ENCODE results near the gene NDUFS7.

The NDUFS7 gene

GRCh38 chr19:1383312-1384084 is at the start of gene NDUFS7:
Gene NDUFS7 (plus strand): TSS chr19:1383907. CDS start chr19:1383927, 20 bp downstream.
- DNase-seq (ENCODE audit: low read depth in 2 of 2) = peak; percentile 85 to 90

- no peak for DNase-seq (ENCODE audit: low read depth in 2 of 2)
Measured at GRCh38 chr19:1336079-1336684, 47.5 kb upstream of the NDUFS7 start.

GRCh38 chr19:1340681-1341469 is 42.8 kb upstream of the NDUFS7 start:
- no peak for DNase-seq (ENCODE audit: low read depth in 2 of 2)

- no peak for DNase-seq (ENCODE audit: low read depth in 2 of 2)
Measured at GRCh38 chr19:1343041-1343440, 40.7 kb upstream of the NDUFS7 start.

DNA sequence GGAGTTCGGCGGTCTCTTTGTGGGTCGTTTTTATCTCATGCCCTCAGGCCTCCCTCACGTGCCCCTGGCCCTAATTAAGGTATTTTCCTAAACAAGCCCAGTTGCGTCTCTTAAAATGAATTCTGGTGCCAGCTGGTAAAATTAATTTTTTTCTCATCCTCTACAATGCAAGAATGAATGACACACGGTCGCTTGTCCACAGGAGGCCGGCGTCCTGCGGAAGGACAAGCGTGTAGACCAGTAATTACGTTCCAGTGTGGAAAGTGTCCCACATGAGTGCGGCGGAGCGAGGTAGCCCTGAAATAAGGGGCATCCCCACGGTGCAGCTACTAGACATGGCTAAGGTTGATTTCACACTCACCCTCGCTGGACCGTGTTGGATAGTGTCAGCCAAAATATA is 34.5 kb upstream of the NDUFS7 start:
- no peak for DNase-seq (ENCODE audit: low read depth in 2 of 2)

- no peak for DNase-seq (ENCODE audit: low read depth in 2 of 2)
Measured at GRCh38 chr19:1350867-1351266, 32.8 kb upstream of the NDUFS7 start.

DNA sequence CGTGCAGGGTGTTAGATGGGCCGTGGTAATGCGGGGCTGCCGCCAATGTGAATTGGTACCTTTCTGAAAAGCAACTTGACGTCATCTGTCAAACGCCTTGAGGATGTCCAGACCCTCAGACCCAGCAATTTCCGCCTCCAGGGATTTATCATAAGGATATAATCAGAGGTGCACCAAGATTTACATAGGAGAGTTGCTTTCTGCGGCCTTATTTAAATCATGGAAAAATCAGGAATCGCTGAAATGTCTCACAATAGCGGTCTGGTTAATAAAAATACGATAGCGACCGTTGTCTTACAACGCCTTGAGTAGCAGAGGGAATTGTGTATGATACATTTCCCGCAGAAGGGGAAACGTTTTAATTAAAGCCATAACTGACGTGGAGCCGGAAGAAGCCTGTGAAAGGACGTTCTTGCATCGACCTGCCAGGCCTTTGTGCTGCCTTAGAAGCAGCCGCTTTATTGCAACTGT is 32.3 kb upstream of the NDUFS7 start:
- no peak for DNase-seq (ENCODE audit: low read depth in 2 of 2)

- no peak for DNase-seq (ENCODE audit: low read depth in 2 of 2)
Measured at GRCh38 chr19:1353144-1353543, 30.6 kb upstream of the NDUFS7 start.

DNA sequence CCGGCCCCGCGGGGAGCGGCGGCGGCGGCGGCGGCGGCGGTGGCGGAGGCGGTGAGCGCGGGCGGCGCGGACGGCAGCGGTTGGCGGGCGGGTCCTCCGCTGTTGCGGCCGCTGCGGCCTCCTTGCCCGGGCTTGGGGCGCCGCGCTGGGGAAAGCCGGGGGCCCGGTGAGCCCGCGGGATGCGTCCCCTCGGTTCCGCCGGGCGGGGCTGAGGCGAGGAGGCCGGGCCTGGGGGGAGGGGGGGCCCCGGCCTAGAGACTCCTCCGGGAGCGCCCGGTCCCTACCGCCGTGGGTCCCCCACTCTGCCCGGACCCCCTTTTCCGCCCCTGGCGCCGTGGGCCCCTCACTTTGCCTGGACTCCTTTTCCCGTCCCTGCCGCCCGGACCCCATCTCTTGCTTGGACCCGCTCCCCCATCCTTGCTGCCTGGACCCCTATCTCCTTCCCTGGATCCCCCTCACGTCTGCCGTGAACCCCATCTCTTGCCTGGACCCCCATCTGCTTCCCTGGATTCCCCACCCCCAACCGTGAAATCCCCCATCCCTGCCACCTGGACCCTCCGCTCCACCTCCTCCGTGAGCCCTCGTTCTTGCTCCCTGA is 28.6 kb upstream of the NDUFS7 start:
- DNase-seq (ENCODE audit: low read depth in 2 of 2) = no peak

DNA sequence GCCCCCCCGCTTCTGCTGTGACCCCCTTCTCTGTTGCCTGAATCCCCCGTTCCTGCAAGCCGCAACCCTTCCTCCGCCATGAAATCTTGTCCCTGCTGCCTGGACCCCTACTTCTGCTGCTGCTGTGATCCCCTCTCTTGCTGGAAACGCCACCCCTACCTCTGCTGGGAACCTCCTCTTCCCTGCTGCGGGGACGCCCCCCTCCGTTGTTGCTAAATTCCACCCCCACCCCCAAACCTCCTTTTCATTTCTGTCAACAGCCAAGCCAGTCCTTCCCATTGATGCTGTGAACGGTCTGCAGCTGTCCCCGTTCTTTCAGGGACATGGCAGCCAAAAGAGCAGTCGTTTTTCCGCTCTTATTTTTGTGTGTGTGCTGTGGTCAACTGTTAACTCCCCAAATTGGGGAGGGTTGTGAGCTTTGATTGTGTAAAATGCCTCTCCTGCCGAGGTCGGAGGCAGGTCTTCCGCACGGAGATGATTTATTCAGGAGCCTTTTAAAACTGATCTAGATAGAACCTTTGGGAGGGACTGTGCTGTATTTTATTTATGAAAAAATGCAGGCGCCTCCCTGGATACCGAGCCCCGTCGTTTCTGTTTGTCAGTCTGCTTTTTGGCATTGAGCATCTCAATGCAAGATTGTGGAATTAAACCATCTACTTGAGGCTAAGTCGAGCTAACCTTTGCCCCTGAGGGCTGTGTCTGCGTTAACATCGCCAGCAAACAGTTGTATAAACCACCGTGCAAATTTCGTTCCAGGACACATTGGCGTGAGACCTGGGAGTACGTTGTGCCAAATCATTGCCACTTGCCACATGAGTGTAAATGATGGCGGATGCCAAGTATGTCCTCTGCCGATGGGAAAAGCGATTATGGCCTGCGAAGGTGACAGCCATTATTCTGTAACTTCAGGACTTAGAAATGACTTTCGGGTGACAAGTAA is 27.9 kb upstream of the NDUFS7 start:
- DNase-seq (ENCODE audit: low read depth in 2 of 2) = no peak

GRCh38 chr19:1356508-1356865 is 27.2 kb upstream of the NDUFS7 start:
- no peak for DNase-seq (ENCODE audit: low read depth in 2 of 2)

GRCh38 chr19:1357531-1358109 is 26.1 kb upstream of the NDUFS7 start:
- DNase-seq (ENCODE audit: low read depth in 2 of 2) = no peak

- DNase-seq (ENCODE audit: low read depth in 2 of 2) = no peak
Measured at GRCh38 chr19:1360126-1360817, 23.4 kb upstream of the NDUFS7 start.

DNA sequence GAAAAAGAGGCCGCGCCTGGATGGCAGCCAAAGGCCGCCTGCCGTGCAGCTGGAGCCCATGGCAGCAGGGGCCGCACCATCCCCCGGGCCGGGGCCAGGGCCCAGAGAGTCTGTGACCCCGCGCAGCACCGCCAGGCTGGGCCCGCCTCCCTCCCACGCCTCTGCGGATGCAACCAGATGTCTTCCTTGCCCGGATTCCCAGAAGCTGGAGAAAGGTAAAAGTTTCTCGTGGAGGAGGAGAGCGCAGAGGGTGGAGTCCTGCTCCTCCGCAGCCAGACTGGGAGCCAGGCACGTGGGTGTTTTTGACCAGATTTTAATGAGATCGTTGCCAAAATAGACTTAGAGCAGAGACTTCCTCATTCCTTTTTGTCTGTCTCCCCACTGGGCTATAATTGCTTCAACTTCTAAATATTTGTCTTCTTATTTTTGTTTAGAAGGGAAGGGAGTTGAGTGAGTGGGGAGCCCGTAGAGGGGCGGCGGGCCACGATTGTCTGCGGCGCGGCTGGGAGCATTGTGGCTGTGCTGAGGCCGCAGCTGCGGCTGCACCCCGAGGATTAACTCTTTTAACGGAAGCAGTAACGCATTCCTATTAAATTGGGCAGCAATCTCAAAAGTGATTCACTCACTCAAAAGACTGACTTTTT is 22.8 kb upstream of the NDUFS7 start:
- no peak for DNase-seq (ENCODE audit: low read depth in 2 of 2)

DNA sequence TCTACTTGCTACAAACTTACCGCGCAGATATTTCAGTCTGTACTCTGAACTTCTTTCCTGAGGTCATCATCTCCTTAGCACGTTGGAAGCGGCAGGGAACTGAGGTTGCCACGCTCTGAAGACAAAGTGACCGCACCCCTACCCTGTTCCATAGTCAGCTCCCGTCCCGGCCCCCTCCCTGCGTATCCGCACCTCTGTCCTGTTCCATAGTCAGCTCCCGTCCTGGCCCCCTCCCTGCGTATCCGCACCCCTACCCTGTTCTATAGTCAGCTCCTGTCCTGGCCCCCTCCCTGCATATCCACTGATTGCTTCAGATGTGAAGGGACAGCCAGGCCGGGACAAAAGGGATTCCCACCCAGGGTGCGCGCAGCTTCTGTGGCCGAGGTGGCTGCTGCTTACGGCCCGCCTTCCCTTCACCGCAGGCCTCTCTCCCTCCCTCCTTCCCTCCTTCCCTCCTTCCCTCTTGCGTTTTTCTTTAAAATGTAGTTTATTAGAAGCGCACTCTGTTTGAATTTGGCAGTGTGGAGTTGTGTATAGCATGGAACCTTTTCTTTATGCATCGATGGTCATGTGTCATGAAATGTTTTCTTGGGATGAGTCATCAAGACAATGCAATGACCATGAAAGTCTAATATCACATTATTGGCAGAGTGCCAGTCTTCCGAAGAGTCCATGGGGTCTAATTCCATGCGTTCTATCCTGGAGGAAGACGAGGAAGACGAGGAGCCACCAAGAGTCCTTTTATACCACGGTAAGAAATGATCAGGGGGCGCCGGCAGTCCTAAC is 21.9 kb upstream of the NDUFS7 start:
- no peak for DNase-seq (ENCODE audit: low read depth in 2 of 2)

DNA sequence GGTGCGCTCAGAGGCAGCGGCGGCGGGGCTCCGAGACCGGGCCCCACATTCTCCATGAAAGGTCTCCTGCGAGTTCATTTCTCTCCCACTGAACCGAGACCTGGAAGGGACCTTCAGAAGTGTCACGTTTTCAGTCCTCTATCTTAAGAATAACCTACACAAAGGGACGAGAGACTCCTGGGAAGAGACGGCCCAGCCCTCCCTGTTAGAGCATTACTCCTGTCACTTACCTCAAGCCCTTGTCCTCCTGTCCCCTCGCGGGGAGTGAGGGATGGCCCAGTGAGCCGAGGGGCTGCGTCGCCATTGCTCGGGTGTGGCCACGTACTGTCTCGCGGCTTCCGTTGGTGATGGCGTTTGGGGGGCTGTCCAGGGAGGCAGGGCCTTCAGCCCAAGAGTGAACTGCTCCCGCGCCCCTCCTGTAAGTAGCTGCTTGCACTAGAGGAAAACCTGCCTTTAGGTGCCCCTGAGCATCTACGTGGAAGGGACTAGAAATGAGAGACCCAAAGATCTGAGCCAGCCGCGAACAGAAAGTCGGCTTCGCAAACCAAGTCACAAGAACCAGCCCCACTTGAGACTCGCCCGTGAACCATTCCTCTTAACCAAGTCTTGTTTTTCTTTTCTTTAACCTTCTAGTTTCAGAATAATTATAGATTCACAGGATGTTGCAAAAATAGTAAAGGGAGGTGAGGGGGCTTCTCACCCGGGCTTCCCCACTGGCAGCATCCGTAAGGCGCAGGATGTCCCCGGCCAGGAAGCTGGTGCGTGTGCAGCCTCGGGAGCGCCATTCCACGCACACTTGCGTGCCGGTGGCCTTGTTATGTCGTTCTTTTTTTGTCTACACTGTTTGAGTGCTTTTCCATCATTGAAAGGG is 21.1 kb upstream of the NDUFS7 start:
- no peak for DNase-seq (ENCODE audit: low read depth in 2 of 2)

DNA sequence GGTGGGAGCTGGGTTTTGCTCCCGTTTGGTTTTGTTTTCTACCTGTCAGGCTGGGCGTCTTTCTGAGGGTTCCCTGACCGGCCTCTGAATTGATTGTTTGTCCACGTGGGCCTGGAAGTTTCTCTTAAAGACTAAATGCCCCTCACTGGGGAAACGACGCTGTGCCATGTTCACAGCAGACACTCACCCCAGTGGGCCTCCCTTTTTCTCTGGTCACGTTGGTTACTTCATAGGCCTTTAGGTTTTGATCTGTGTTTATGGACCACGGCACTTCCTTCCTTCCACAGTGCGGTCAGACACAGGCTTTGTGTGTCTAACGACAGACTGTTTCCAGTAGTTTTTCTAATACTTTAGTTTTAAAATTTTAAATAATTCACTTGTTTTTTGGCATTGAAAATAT is 20.1 kb upstream of the NDUFS7 start:
- DNase-seq (ENCODE audit: low read depth in 2 of 2) = no peak
